Measurements from ENCODE around the gene SMAP2. TPM values are rescaled to one million over a fixed set of nuclear protein-coding genes. Genes with fewer than 3 reads are reported as not detected.
"Not testable (repeated sequence)": the region's sequence is repeated elsewhere in the genome, so short reads cannot be mapped to it uniquely, and the experiment has no call there.

SMAP2 gene
- total and polyA plus RNA-seq, 7 donors, result 6.9 to 35.0 (median 18.0) TPM

DNA sequence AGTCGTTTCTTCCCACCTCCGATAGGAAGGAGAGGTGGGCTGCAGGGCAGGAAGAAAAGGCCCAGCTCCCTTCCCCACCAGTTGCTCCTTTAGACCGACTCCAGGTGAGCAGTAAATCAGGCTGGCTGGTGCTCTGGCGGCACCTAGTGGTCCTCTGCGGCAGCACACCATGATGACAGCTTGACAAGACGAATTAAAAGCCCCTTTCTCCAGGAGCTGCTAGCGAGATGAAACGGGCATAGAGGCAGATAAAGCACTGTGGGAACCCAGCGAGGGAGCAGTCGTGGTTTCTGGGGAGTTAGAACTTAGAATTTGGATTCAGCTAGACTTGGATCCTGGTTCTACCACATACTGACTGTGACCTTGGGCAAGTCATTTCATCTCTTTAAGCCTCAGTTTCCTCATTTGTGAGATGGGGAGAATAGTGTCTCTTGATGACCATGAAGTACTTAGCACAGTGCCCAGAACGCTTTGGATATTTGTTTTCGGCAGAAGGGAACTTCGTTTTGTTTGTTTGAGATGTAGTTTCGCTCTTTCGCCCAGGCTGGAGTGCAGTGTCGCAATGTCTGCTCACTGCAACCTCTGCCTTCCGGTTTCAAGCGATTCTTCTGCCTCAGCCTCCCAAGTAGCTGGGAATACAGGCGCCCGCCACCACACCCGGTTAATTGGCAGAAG, 34.6 kb upstream of the SMAP2 start:
- Histone ChIP-seq H3K4me1 (no peaks in the 10 kb centered on the region), H3K36me3 (ENCODE audit: insufficient read depth in 1 of 2, low read depth in 1 of 2) (no peaks in the 10 kb centered on the region), H3K4me3 (no peak overlapping the region), H3K9me3 (no peaks in the 10 kb centered on the region), H3K27me3 (ENCODE audit: insufficient read depth in 3 of 3, low read length in 2 of 3) (peaks cover 0 to 7% (median 3%) of the 10 kb centered on the region in 3 donors), H3K27ac (no peak overlapping the region)
- 31 to 37% (median 32%) methylated on average over 21 of the region's 21 CpGs for WGBS, 3 donors
- intact Hi-C loops (cut with DNase I), result loop anchor here (2.0 to 5.0 kb wide), 6 partner anchors 63 to 257 kb away; no protein-coding TSS in a partner anchor
- TF ChIP-seq CTCF (IDR thresholded peaks at IDR 0.05), result peak; percentile 98
- DNase-seq (peak; percentile 78 to 87), ATAC-seq (peak; percentile 71 to 94 (median 89))

DNA sequence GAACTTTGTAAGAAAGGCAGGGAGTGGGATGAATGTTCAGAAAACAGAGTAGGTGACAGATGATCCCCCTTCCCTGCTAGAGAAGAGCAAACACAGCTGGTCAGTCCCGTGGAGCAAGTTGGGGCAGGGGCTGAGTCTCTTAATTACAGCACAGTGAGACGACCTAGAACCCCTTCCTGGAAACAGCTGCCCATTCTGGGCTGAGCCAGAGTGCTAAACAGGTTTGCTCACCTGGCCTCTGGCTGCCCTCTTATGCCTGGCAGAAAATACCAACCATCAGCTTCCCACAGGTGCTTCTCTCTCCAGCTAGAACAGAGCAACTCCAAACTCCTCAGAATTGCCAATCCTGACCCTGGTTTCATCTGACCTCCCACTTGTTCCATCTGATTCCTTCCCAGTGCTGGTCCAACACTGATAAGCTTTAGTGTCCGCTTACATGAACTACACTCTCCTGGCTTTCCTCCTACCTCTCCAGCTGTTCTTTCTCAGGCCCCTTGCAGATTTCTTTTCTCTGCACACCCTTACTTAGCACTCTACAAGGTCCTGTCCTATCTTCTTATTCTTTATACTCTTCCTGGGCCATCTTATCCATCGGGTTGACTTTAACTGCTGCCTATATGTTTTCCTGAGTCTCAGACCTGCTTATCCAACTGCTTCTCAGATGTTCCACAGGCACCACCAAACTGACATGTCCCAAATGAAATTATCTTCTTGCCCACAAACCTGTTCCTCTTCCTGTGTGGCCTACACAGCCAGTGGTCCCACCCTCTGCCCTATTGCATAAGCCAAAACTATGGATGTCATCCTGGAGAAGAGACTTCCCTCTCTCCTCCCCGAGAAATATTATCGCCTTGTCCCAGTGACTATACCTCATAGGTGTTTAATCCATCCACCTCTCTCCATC, 33.9 kb upstream of the SMAP2 start:
- Histone ChIP-seq H3K4me1 (no peaks in the 10 kb centered on the region), H3K27me3 (ENCODE audit: insufficient read depth in 3 of 3, low read length in 2 of 3) (peaks cover 0 to 7% (median 3%) of the 10 kb centered on the region in 3 donors), H3K4me3 (no peak overlapping the region), H3K27ac (no peak overlapping the region), H3K36me3 (ENCODE audit: insufficient read depth in 1 of 2, low read depth in 1 of 2) (no peaks in the 10 kb centered on the region), H3K9me3 (no peaks in the 10 kb centered on the region)
- intact Hi-C loops (cut with DNase I), result loop anchor here (2.0 to 5.0 kb wide), 6 partner anchors 63 to 257 kb away; no protein-coding TSS in a partner anchor
- 54 to 56% (median 55%) methylated on average over 6 of the region's 6 CpGs for WGBS, 3 donors
- no peak for DNase-seq
- peak in 1 of 4 donors; percentile 32 for ATAC-seq
- TF ChIP-seq CTCF (IDR thresholded peaks at IDR 0.05), result no peak

DNA sequence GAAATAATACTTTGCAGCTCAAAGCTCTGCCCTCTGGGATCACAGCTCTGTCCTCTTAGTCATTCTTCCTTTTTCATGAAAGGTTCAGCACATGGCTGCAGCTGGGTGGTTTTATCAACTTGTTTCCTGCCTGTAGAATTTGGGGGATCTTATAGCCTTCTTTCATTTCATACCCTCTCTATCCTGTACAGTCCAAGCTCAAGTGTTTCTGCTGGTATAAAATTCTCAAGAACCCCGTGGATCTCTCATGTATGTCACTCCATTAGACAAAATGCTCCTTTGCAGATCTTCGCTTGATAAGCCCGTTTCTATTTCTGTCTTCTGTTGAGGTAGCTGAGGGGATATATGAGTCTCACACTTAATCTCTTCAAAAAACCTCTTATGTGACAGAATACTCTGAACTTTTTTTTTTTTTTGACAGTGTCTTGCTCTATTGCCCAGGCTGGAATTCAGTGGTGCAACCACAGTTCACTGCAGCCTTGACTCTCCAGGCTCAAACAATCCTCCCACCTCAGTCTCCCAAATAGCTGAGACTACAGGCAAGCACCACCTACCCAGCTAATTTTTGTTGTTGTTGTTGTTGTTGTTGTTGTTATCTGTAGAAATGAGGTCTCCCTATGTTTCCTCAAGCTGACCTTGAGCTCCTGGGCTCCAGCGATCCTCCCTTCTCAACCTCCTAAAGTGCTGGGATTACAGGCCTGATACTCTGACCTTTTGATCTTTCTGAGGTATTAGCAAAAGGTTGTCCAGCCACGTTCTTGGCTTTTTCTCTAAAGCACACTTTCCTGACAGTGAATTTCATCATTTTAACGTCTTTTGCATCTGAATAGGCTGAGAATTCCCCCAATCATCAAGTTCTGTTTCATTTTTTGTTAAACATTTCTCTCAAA, 31.8 kb upstream of the SMAP2 start:
- H3K4me1 ChIP-seq, result no peaks in the 10 kb centered on the region
- no peak overlapping the region for H3K4me3 ChIP-seq
- intact Hi-C loops (cut with DNase I), result no loop called here
- ATAC-seq, result no peak
- H3K27ac ChIP-seq, result no peak overlapping the region
- H3K9me3 ChIP-seq, result no peaks in the 10 kb centered on the region
- DNase-seq, result no peak
- WGBS, 3 donors, result 63 to 67% (median 65%) methylated on average over 6 of the region's 6 CpGs
- no peaks in the 10 kb centered on the region for H3K36me3 ChIP-seq (ENCODE audit: insufficient read depth in 1 of 2, low read depth in 1 of 2)
- peaks cover 0 to 7% (median 3%) of the 10 kb centered on the region in 3 donors for H3K27me3 ChIP-seq (ENCODE audit: insufficient read depth in 3 of 3, low read length in 2 of 3)
- no peak for TF ChIP-seq CTCF (IDR thresholded peaks at IDR 0.05)

- 90 to 92% (median 91%) methylated on average over 3 of the region's 3 CpGs for WGBS, 3 donors
- intact Hi-C loops (cut with DNase I); H3K27me3 ChIP-seq (ENCODE audit: insufficient read depth in 3 of 3, low read length in 2 of 3); H3K36me3 ChIP-seq (ENCODE audit: insufficient read depth in 1 of 2, low read depth in 1 of 2); H3K4me1 ChIP-seq; H3K27ac ChIP-seq; H3K9me3 ChIP-seq; ATAC-seq; H3K4me3 ChIP-seq; DNase-seq: not testable (repeated sequence)
Observed at GRCh38 chr1:40342381-40342717, 31.2 kb upstream of the SMAP2 start.

Data from psoas muscle (tissue), 8 donors.